Stimulated activated naive B cell treated with anti-CD40 and anti-IgM and Interleukin-4, amounts not matched to agents 10 μg/mL and 1 μg/mL and 100 μg/mL, for 72 hours (primary cell): Measurements from ENCODE around the gene TNPO1.
"Not testable (repeated sequence)": the region's sequence is repeated elsewhere in the genome, so short reads cannot be mapped to it uniquely, and the experiment has no call there.

ENCODE experiments used
- ATAC-seq, 2 donors: fragments of 150-1000 bp; cut with Tn5 transposase; replicated peaks; 2 replicates each; pipeline ENCODE4 v1.10.0; 2021; ENCODE audit warnings: moderate library complexity in 1 of 2
- DNase-seq: peaks from one replicate; pipeline ENCODE4 v3.0.0; 2021
- H3K27ac Mint-ChIP-seq: one replicate; pipeline ENCODE4 v1.8.0; 2022; ENCODE audit warnings: mild to moderate bottlenecking, mixed read lengths
- H3K27me3 Mint-ChIP-seq, 2 donors: one replicate each; pipeline ENCODE4 v1.8.0; 2022; ENCODE audit warnings: mixed read lengths in 2 of 2
- H3K36me3 Mint-ChIP-seq, 2 donors: one replicate each; pipeline ENCODE4 v1.8.0; 2022; ENCODE audit warnings: mixed read lengths in 2 of 2, mild to moderate bottlenecking in 1 of 2
- H3K4me1 Mint-ChIP-seq, 2 donors: one replicate each; pipeline ENCODE4 v1.8.0; 2022; ENCODE audit warnings: mixed read lengths in 2 of 2, mild to moderate bottlenecking in 1 of 2
- H3K4me3 Mint-ChIP-seq, 2 donors: one replicate each; pipeline ENCODE4 v1.8.0; 2022; ENCODE audit warnings: mild to moderate bottlenecking in 2 of 2, mixed read lengths in 2 of 2, moderate library complexity in 1 of 2
- H3K9me3 Mint-ChIP-seq, 2 donors: one replicate each; pipeline ENCODE4 v1.8.0; 2022; ENCODE audit warnings: mixed read lengths in 2 of 2, mild to moderate bottlenecking in 1 of 2

TNPO1 gene

DNA sequence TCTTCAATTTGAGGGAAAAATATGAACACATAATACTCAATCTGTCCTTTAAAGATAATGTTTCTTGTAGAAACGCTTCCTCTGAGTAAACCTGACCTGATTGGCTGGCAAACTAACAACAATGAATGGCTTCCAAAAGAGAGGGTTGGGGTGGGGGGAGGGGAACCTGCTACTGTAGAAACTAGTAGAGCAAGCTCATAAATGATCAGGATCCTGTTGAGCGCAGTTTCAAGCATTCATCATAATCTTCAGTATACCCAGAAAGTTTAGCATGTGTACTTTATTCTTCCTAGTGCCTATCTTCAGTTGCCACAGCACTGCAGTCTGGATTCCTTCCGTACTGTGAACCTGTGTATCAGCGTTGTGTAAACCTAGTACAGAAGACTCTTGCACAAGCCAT is 76.4 kb downstream of the TNPO1 start:
- no peak for ATAC-seq
- H3K27me3 Mint-ChIP-seq: no peaks in the 10 kb centered on the region
- H3K36me3 Mint-ChIP-seq: peaks cover 28 to 43% of the 10 kb centered on the region in 2 donors
- H3K27ac Mint-ChIP-seq: peak overlapping the region; percentile 14
- H3K4me1 Mint-ChIP-seq: peaks cover 0 to 6% of the 10 kb centered on the region in 2 donors
- H3K4me3 Mint-ChIP-seq: no peak overlapping the region
- no peak for DNase-seq
- H3K9me3 Mint-ChIP-seq: no peaks in the 10 kb centered on the region

DNA sequence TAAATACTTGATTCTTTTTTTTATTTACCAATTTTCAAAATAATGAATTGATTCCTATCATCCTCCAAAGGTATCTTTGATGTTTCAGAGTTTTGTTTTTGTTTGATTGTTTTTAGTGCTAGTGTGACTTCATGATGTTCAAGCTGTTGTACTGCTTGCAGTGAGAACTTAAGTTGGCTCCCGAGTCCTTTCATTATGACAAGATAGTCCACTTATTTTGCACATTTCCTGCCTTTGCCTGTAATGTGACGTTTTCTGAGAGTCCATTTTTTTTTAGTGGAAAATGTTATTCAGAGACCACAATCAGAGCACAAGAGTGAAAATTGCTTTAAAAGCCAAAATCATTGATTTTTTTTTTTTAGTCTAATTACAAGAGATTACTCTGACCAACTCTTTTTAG is 79.3 kb downstream of the TNPO1 start:
- no peak for DNase-seq
- Mint-ChIP-seq H3K36me3 (peaks cover 18 to 32% of the 10 kb centered on the region in 2 donors), H3K27me3 (no peaks in the 10 kb centered on the region), H3K27ac (no peak overlapping the region), H3K4me3 (no peak overlapping the region), H3K9me3 (no peaks in the 10 kb centered on the region), H3K4me1 (no peaks in the 10 kb centered on the region)
- no peak for ATAC-seq

DNA sequence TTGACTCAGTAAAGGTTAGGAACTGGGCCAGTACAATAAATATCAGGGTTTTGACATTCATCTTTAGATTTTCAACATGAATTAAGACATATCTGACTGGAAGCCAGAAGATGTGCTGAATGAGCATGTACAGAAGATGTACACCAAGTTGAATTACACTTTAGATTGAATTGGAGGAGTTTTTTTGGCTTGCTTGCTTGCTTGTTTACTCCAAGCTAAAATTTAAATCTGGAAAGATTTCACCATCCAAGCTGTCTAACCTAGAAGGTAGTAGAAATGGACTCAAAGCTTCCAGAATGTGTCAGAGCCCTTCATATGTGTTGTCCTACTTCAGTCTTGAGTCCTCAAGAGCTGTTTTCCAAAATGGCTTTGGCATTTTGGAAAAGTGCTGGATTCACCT is 90.3 kb downstream of the TNPO1 start:
- ATAC-seq (no peak), DNase-seq (no peak)
- H3K36me3 Mint-ChIP-seq: peaks cover 21 to 44% of the 10 kb centered on the region in 2 donors
- H3K27ac Mint-ChIP-seq: no peak overlapping the region
- H3K4me3 Mint-ChIP-seq: no peak overlapping the region
- no peaks in the 10 kb centered on the region for H3K4me1 Mint-ChIP-seq
- H3K9me3 Mint-ChIP-seq: no peaks in the 10 kb centered on the region
- no peaks in the 10 kb centered on the region for H3K27me3 Mint-ChIP-seq

DNA sequence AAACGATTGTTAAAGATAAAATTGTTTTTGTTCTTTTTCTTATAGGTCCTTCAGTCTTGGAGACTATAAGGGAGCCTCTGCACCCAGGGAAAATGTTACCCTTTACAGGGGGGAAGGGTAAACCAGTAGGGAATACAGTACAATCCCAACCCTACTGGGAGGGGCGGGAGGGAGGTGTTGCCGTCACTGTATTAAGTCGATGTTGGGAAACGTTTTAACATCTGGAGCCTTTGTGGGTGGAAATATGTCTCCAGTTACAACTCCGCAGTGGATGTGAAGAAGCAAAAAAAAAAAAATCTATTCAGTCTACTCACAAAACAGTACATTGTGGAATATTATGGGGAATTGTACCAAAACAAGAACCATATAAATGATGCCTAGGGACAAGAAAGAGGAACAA is 92.2 kb downstream of the TNPO1 start:
- no peaks in the 10 kb centered on the region for H3K27me3 Mint-ChIP-seq
- no peak for DNase-seq
- no peaks in the 10 kb centered on the region for H3K4me1 Mint-ChIP-seq
- ATAC-seq: no peak
- H3K27ac Mint-ChIP-seq: no peak overlapping the region
- H3K9me3 Mint-ChIP-seq: no peaks in the 10 kb centered on the region
- no peak overlapping the region for H3K4me3 Mint-ChIP-seq
- peaks cover 17 to 37% of the 10 kb centered on the region in 2 donors for H3K36me3 Mint-ChIP-seq

DNA sequence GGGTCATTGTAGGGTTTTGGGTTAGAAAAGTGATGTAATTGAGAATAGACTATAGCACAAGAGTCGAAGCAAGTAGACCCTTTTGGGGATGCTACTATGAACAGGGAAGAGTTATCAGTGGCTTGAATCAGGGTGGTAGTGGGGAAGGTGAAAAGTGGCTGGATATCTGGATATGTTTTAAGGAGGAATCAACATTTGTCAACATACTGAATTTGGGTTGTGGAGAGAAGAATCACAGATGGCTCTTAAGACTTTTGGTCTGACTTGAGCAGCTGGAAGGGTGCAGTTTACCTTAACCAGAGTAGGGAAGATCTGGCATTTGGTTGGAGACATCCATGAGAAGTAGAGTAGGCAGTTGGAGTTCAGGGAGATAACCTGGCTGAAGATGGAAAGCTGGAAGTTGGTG is 100.9 kb downstream of the TNPO1 start:
- no peak overlapping the region for H3K27ac Mint-ChIP-seq
- H3K36me3 Mint-ChIP-seq: no peaks in the 10 kb centered on the region

DNA sequence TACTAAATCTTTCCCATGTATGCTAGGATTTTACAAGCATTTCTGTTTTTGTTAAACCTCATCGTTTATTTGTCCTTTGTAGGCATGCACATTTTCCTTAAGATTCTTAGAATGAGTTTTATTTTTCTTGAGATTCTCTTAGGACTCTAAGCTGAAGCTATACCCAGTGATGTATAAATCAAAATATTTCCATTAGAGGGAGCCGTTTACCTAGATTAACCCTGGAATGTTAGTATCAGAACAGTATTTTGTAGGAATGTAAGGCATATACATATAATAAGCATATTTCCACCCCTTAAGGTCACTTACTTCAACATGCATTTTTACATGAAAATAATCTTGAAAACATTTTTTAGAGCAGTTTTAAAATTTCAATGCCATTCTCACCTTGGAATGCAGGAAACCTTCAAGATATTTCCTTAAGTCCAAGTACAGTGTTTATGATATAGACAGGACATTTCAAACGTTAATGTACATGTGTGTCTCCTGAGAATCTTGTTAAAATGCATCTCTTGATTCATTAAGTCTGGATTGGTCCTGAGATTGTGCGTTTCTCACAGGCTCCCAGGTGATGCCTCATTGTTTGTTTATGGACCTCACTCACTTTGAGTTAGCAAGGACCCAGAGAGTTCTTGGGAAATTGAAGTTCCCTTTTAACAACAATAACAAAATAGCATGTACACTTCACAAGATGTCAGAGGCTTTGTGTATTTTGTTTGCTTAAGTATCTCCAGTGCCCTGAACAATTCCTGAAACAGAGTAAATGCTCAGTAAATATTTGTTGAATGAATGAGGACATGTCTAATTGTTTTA is 104.4 kb downstream of the TNPO1 start:
- Mint-ChIP-seq H3K4me1 (no peaks in the 10 kb centered on the region), H3K9me3 (no peaks in the 10 kb centered on the region), H3K27me3 (no peaks in the 10 kb centered on the region), H3K27ac (no peak overlapping the region), H3K36me3 (no peaks in the 10 kb centered on the region), H3K4me3 (no peak overlapping the region)
- DNase-seq: no peak
- ATAC-seq: no peak

More for the DNA sequence above, 100.9 kb downstream of the TNPO1 start:
- Mint-ChIP-seq H3K27me3 (no peaks in the 10 kb centered on the region), H3K4me1 (no peaks in the 10 kb centered on the region), H3K9me3 (no peaks in the 10 kb centered on the region), H3K4me3 (no peak overlapping the region)
- ATAC-seq (no peak), DNase-seq (no peak)

DNA sequence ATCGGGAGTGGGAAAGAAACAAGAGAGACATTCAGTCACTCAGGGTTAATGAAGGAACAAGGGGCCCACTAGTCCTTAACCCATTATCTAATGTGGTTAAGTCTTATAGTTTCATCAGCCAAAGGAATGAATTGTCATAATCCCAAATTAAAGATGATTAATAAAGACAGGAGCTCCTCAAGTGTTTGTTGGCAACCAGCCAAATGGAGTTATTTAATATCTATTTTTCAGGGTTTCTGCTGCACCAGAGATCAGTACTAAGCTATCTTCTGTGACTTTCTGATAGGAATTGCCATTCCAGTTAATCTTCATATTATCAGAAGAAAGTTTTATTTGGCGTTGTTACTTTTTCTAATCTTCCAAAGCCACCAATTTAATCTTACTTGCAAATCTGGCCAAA is 105.4 kb downstream of the TNPO1 start:
- H3K36me3 Mint-ChIP-seq: peaks cover 2 to 3% of the 10 kb centered on the region in 2 donors
- no peak overlapping the region for H3K4me3 Mint-ChIP-seq
- peaks cover 0 to 3% of the 10 kb centered on the region in 2 donors for H3K9me3 Mint-ChIP-seq
- DNase-seq: no peak
- no peak for ATAC-seq
- peaks cover 0 to under 1% of the 10 kb centered on the region in 2 donors for H3K27me3 Mint-ChIP-seq
- no peaks in the 10 kb centered on the region for H3K4me1 Mint-ChIP-seq
- no peak overlapping the region for H3K27ac Mint-ChIP-seq

DNA sequence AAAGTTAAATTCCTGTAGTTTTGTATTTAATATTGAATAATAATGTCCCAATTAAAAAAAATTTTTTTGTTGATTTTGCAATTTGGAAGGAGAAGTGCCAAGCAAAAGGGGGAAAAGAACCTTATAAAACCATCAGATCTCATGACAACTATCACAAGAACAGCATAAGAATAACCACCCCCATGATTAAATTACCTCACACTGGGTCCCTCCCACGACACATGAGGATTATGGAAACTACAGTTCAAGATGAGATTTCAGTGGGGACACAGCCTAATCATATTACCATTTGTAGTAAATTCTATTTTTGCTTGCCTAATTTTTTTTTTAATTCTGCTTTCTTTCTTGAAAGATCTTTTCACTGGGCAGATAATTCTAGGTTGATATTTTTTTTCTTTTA is 106.0 kb downstream of the TNPO1 start:
- no peak for ATAC-seq
- H3K4me1 Mint-ChIP-seq: no peaks in the 10 kb centered on the region
- H3K27ac Mint-ChIP-seq: no peak overlapping the region

DNA sequence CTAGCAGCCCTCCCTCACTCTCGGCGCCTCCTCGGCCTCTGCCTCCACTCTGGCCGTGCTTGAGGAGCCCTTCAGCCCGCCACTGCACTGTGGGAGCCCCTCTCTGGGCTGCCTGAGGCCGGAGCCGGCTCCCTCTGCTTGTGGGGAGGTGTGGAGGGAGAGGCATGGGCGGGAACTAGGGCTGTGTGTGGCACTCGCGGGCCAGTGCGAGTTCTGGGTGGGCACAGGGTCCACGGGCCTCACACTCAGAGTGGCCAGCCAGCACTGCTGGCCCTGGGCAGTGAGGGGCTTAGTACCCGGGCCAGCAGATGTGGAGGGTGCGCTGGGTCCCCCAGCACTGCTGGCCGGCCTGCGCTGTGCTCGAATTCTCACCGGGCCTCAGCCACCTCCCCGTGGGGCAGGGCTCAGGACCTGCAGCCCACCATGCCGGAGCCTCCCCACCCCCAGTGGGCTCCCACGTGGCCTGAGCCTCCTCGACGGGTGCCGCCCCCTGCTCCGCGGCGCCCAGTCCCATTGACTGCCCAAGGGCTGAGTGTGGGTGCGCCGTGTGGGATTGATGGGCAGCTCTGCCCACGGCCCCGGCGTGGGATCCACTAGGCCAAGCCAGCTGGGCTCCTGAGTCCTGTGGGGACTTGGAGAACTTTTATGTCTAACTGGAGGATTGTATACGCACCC is 109.0 kb downstream of the TNPO1 start:
- Mint-ChIP-seq H3K9me3 (peaks cover 0 to 3% of the 10 kb centered on the region in 2 donors), H3K4me3 (no peak overlapping the region), H3K36me3 (peaks cover 2 to 3% of the 10 kb centered on the region in 2 donors), H3K27me3 (peaks cover 0 to 12% of the 10 kb centered on the region in 2 donors), H3K27ac (no peak overlapping the region), H3K4me1 (no peaks in the 10 kb centered on the region)
- no peak for ATAC-seq
- no peak for DNase-seq

More for the DNA sequence above, 106.0 kb downstream of the TNPO1 start:
- H3K9me3 Mint-ChIP-seq: peaks cover 0 to 3% of the 10 kb centered on the region in 2 donors
- peaks cover 0 to 5% of the 10 kb centered on the region in 2 donors for H3K27me3 Mint-ChIP-seq
- H3K4me3 Mint-ChIP-seq: no peak overlapping the region
- no peak for DNase-seq
- peaks cover 2 to 3% of the 10 kb centered on the region in 2 donors for H3K36me3 Mint-ChIP-seq

DNA sequence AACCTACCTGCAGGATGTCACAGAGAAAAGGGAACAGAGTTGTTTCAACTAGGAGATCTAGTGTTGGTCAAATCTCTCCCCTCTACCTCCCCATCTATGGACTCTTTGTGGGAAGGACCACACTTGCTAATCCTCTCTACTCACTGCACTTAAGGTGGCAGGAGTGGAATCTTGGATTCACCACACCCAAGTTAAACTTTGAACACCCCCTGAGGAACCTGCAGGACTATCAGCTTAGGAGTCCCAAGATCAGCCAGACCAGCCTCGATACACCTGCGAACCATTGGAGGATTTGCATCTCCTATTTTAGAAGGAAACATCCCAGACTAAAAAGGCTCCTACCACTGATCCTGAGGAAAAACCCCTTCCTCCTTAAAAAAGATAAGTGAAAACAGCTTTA is 116.2 kb downstream of the TNPO1 start:
- ATAC-seq, DNase-seq, H3K4me3 Mint-ChIP-seq, H3K4me1 Mint-ChIP-seq, H3K36me3 Mint-ChIP-seq, H3K9me3 Mint-ChIP-seq, H3K27ac Mint-ChIP-seq: not testable (repeated sequence)
- H3K27me3 Mint-ChIP-seq: peaks cover 14 to 20% of the 10 kb centered on the region in 2 donors

DNA sequence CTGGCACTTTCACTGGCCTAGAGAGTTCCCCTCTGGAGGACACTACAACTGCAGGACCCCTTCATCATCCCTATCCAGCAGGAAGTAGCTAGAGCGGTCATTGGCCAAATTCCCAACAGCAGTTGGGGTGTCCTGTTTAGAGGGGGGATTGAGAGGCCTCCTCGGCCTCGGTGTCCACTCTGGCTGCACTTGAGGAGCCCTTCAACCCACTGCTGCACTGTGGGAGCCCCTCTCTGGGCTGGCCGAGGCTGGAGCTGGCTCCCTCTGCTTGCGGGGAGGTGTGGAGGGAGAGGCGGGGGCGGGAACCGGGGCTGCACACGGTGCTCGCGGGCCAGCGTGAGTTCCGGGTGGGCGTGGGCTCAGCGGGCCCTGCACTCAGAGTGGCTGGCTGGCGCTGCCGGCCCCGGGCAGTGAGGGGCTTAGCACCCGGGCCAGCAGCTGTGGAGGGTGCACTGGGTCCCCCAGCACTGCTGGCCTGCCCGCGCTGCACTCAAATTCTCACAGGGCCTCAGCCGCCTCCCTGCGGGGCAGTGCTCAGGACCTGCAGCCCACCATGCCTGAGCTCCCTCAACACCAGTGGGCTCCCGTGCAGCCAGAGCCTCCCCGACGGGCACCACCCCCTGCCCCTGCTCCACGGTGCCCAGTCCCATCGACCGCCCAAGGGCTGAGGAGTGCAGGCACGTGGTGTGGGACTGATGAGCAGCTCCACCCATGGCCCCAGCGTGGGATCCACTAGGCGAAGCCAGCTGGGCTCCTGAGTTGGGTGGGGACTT is 118.7 kb downstream of the TNPO1 start:
- not testable (repeated sequence) for H3K27ac Mint-ChIP-seq, DNase-seq, H3K9me3 Mint-ChIP-seq, H3K4me1 Mint-ChIP-seq, H3K4me3 Mint-ChIP-seq, ATAC-seq, H3K36me3 Mint-ChIP-seq
- peaks cover 19 to 42% of the 10 kb centered on the region in 2 donors for H3K27me3 Mint-ChIP-seq

DNA sequence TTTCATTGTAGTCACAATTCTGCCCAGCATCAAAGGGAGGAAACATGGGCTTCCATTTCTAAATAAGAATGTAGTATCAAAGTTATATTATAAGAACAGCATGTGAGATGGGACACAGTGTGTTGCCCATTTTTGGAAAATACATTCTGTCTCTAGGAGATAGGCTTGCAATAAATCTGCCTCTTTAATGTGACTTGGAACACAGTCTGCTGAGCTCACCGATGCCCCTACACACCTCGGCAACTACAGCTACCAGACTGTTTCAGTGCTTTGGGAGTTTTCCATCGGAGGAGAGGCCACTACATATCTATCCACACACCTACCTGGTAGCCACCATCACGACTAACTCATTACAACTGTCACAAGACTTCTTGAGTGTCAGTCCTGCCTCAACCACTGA is 120.4 kb downstream of the TNPO1 start:
- H3K27me3 Mint-ChIP-seq: peaks cover 19 to 50% of the 10 kb centered on the region in 2 donors
- no peaks in the 10 kb centered on the region for H3K4me1 Mint-ChIP-seq
- H3K27ac Mint-ChIP-seq: no peak overlapping the region
- no peaks in the 10 kb centered on the region for H3K36me3 Mint-ChIP-seq
- no peaks in the 10 kb centered on the region for H3K9me3 Mint-ChIP-seq
- DNase-seq (no peak), ATAC-seq (no peak)
- H3K4me3 Mint-ChIP-seq: no peak overlapping the region

DNA sequence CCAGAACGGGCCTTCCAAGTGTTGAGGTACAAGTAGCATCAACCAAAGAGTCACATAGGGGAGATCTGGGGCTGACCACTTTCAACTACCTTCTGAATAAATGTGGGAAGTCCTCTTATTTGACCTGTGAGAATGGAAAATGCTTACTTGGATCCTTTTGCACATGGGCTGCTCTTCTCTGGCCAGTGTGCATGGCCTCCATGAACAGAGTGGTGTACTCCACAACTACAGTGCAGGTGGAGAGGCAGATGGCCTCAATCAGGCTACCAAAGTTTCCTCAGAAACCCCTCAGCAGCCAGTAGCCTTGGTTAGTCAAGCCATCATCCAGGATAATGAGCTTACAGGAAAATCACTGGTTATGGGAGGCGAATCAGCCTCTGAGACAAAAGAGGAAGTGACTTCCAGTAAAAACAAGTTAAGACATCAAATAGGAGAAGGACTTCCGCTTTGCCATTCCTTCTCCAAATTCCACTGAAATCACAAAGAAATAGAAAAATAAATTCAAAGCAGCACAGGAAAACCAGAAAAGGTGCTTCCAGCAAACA is 121.1 kb downstream of the TNPO1 start:
- ATAC-seq: no peak
- no peak overlapping the region for H3K4me3 Mint-ChIP-seq
- H3K27ac Mint-ChIP-seq: no peak overlapping the region

DNA sequence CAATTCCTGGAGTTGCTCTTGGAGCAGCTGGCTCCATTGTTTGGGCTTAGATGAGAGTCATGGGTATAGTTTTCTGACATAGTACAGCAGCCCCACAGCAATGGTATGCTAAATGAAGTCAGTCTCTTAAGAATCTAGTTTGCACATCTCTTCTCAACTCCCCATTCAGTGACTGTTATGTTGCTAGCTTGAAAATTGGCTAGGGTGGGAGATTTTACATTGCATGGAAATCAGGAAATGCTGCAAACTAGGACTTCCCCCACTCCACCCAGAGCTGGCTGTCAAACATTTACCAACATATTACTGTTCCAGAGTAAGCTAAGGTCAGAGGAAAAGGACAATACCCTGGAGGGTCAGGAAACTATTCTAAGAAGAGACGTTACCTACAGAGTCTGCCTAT is 121.7 kb downstream of the TNPO1 start:
- no peaks in the 10 kb centered on the region for H3K4me1 Mint-ChIP-seq
- ATAC-seq: no peak
- no peak overlapping the region for H3K27ac Mint-ChIP-seq
- H3K36me3 Mint-ChIP-seq: no peaks in the 10 kb centered on the region
- no peak for DNase-seq
- H3K27me3 Mint-ChIP-seq: peaks cover 19 to 50% of the 10 kb centered on the region in 2 donors
- H3K4me3 Mint-ChIP-seq: no peak overlapping the region
- H3K9me3 Mint-ChIP-seq: no peaks in the 10 kb centered on the region

More for the DNA sequence above, 121.1 kb downstream of the TNPO1 start:
- Mint-ChIP-seq H3K4me1 (no peaks in the 10 kb centered on the region), H3K9me3 (no peaks in the 10 kb centered on the region), H3K36me3 (no peaks in the 10 kb centered on the region), H3K27me3 (peaks cover 19 to 50% of the 10 kb centered on the region in 2 donors)
- DNase-seq: no peak
